Neuronal stem cell (in vitro differentiated cells): ENCODE data around the gene FHIT.

Experiments used
- DNase-seq: peaks from one replicate; pipeline ENCODE4 v3.0.0-alpha.2; 2013; ENCODE audit warnings: low spot score
- H2AFZ ChIP-seq: one replicate; pipeline ENCODE4 v1.6.1; 2013; ENCODE audit warnings: mild to moderate bottlenecking, low read length, inconsistent platforms
- H2AK5ac ChIP-seq: 2 replicates; pipeline ENCODE4 v1.6.1; 2013; ENCODE audit warnings: low read depth, mild to moderate bottlenecking, inconsistent platforms, low read length, moderate library complexity, mixed read lengths
- H2BK120ac ChIP-seq: 2 replicates; pipeline ENCODE4 v1.6.1; 2013; ENCODE audit warnings: low read depth, mild to moderate bottlenecking, inconsistent platforms, low read length, moderate library complexity, mixed read lengths
- H2BK12ac ChIP-seq: one replicate; pipeline ENCODE4 v1.6.1; 2013; ENCODE audit warnings: low read length, inconsistent platforms
- H2BK15ac ChIP-seq: 2 replicates; pipeline ENCODE4 v1.6.1; 2013; ENCODE audit warnings: mild to moderate bottlenecking, low read length, inconsistent platforms, mixed read lengths
- H2BK5ac ChIP-seq: one replicate; pipeline ENCODE4 v1.6.1; 2013; ENCODE audit warnings: inconsistent platforms, mild to moderate bottlenecking, low read length, moderate library complexity
- H3K14ac ChIP-seq: one replicate; pipeline ENCODE4 v1.6.1; 2013; ENCODE audit warnings: low read length, inconsistent platforms
- H3K18ac ChIP-seq: 2 replicates; pipeline ENCODE4 v1.6.1; 2013; ENCODE audit warnings: low read length, inconsistent platforms
- H3K23ac ChIP-seq: 2 replicates; pipeline ENCODE4 v1.6.1; 2013; ENCODE audit warnings: low read depth, mild to moderate bottlenecking, mixed read lengths, low read length, inconsistent platforms; ENCODE audit not compliant: poor library complexity
- H3K27ac ChIP-seq: replicated peaks from 3 replicates; pipeline ENCODE4 v1.5.1; 2013; ENCODE audit warnings: low read length, inconsistent platforms
- H3K27me3 ChIP-seq, 3 experiments: 2 replicates each; pipeline ENCODE4 v1.6.1; 2013; ENCODE audit warnings: low read length in 3 of 3, mild to moderate bottlenecking in 2 of 3, inconsistent platforms in 1 of 3, low read depth in 1 of 3, mixed read lengths in 1 of 3, moderate library complexity in 1 of 3; ENCODE audit not compliant: control insufficient read depth in 3 of 3, insufficient read depth in 3 of 3
- H3K36me3 ChIP-seq, 2 donors: replicated peaks in 1 of 2; 2 replicates each; pipeline ENCODE4 v1.6.1; 2013; ENCODE audit warnings: low read length in 2 of 2; ENCODE audit not compliant: control insufficient read depth in 2 of 2, insufficient read depth in 2 of 2
- H3K4ac ChIP-seq: 2 replicates; pipeline ENCODE4 v1.6.1; 2013; ENCODE audit warnings: inconsistent platforms, mild to moderate bottlenecking, low read length, moderate library complexity
- H3K4me1 ChIP-seq, 2 donors: 1 replicate in 1 of 2; 2 replicates in 1 of 2; pipeline ENCODE4 v1.6.1; 2013; ENCODE audit warnings: low read length in 2 of 2, low read depth in 1 of 2; ENCODE audit not compliant: control insufficient read depth in 2 of 2, insufficient read depth in 1 of 2
- H3K4me2 ChIP-seq: one replicate; pipeline ENCODE4 v1.6.1; 2013; ENCODE audit warnings: mild to moderate bottlenecking, low read length, inconsistent platforms; ENCODE audit not compliant: insufficient read depth, poor library complexity, severe bottlenecking
- H3K4me3 ChIP-seq, 2 donors: 2 replicates each; pipeline ENCODE4 v1.5.1; 2013; ENCODE audit warnings: low read length in 2 of 2, mild to moderate bottlenecking in 2 of 2, inconsistent platforms in 1 of 2, moderate library complexity in 1 of 2
- H3K79me1 ChIP-seq: one replicate; pipeline ENCODE4 v1.6.1; 2013; ENCODE audit warnings: low read depth, mild to moderate bottlenecking, inconsistent platforms, low read length, moderate library complexity
- H3K9ac ChIP-seq: one replicate; pipeline ENCODE4 v1.6.1; 2013; ENCODE audit warnings: mild to moderate bottlenecking, low read depth, low read length, inconsistent platforms; ENCODE audit not compliant: poor library complexity
- H3K9me3 ChIP-seq, 2 donors: replicated peaks in 1 of 2; 2 replicates each; pipeline versions ENCODE3 to v1.6.1; 2013; ENCODE audit warnings: low read length in 2 of 2, mild to moderate bottlenecking in 2 of 2, inconsistent platforms in 1 of 2, low read depth in 1 of 2, mixed read lengths in 1 of 2, moderate library complexity in 1 of 2; ENCODE audit not compliant: control insufficient read depth in 2 of 2, insufficient read depth in 1 of 2
- H4K8ac ChIP-seq: one replicate; pipeline ENCODE4 v1.6.1; 2013; ENCODE audit warnings: low read depth, mild to moderate bottlenecking, inconsistent platforms, low read length, moderate library complexity
- H4K91ac ChIP-seq: one replicate; pipeline ENCODE4 v1.6.1; 2013; ENCODE audit warnings: low read length, low read depth, mild to moderate bottlenecking, inconsistent platforms; ENCODE audit not compliant: poor library complexity
- WGBS, 2 donors: extraction: QIAGEN DNeasy Blood & Tissue Kit; methylation state at CpG; one replicate each; pipeline ENCODE4 v1.1.7; 2013; ENCODE audit warnings: missing lambda C conversion rate in 2 of 2, mixed read lengths in 1 of 2; ENCODE audit not compliant: insufficient read length in 2 of 2, insufficient replicate concordance in 1 of 2; ENCODE audit errors: extremely low coverage in 2 of 2; 5-methylcytosine and 5-hydroxymethylcytosine counted together

FHIT gene

DNA sequence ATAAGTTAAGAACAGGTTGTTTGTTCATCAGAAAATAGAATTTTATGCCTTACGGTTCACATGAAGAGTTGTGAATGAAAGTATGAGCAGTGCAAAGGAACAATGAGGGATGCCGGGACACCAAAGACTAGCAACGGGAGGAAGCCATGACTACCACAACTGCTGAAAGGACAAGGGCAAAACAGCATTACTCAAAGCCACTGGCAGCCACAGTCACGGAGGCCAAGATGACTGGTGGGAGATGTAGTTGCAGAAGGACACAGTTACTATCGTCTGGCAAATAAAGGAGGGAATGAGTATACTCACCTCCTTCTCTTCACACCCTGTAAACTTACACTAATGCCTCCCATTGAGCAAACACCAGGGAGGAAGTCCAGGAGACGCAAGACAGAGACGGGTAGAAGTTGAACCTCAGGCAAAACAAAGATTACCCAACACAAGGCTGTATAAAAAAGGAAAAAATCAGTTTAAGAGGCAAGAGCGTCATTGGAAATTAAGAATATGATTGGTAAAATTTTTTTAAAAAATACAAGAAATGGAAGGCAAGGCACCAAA, 675.5 kb downstream of the FHIT start:
- H3K36me3 ChIP-seq: no peaks in the 10 kb centered on the region
- H3K27me3 ChIP-seq: no peaks in the 10 kb centered on the region
- H3K4me3 ChIP-seq: no peak overlapping the region
- H2BK5ac ChIP-seq: no peak overlapping the region
- WGBS, 2 donors: 100% methylated on average over 1 of the region's 8 CpGs; no CpG with 5 or more reads in 1 of the 2 donors
- peaks cover 6 to 14% of the 10 kb centered on the region in 2 donors for H3K4me1 ChIP-seq
- H2BK15ac ChIP-seq: no peak overlapping the region
- H3K27ac ChIP-seq: no peak overlapping the region
- H3K14ac ChIP-seq: no peak overlapping the region
- H3K9ac ChIP-seq: no peak overlapping the region
- no peak overlapping the region for H3K4ac ChIP-seq
- H4K91ac ChIP-seq: no peak overlapping the region
- H3K9me3 ChIP-seq: no peaks in the 10 kb centered on the region
- no peak overlapping the region for H3K18ac ChIP-seq
- no peak overlapping the region for H3K23ac ChIP-seq
- no peak overlapping the region for H2AFZ ChIP-seq
- H2BK120ac ChIP-seq: no peak overlapping the region
- H2AK5ac ChIP-seq: no peak overlapping the region
- H3K4me2 ChIP-seq: no peak overlapping the region
- H4K8ac ChIP-seq: no peak overlapping the region
- no peaks in the 10 kb centered on the region for H3K79me1 ChIP-seq
- H2BK12ac ChIP-seq: no peak overlapping the region
- DNase-seq: no peak

DNA sequence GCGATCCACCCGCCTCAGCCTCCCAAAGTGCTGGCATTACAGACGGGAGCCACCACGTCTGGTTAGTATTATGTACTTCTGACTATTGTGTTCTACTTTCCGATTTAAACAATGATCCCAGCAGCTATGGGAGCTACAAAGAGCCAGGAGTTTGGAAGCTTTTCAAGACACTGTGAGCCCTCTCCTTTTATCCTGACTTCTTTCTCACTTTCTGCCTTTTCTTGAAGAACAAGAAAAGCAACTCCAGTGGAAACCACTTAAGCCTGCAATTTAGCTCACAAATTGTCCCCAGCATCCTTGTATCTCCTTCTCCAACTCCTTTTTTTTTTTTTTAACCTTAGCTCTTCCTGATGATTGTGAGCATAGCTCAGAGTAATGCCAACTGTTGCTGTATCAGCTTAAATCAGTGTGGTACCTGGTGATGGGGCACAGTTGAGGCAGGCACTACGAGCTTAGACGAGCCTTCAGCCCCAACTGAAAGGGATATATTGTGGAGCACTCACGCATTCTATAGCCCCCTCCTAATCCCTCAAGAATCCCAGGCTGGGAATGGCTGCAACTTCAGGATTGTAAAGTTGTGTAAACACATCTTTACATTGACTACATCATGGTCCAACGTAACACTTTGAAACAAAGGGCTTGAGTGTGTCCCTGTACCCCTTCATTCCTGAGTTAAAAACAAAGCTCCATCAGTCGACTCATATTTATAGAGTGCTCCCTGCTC, 677.0 kb downstream of the FHIT start:
- Histone ChIP-seq H2BK120ac (no peak overlapping the region), H4K91ac (no peak overlapping the region), H3K23ac (no peak overlapping the region), H3K27ac (no peak overlapping the region), H2BK12ac (no peak overlapping the region), H3K18ac (no peak overlapping the region), H3K9ac (no peak overlapping the region), H3K4me1 (peaks cover 6 to 14% of the 10 kb centered on the region in 2 donors), H3K9me3 (no peaks in the 10 kb centered on the region), H2BK15ac (no peak overlapping the region), H3K14ac (no peak overlapping the region), H3K4ac (no peak overlapping the region), H2AK5ac (no peak overlapping the region), H3K36me3 (no peaks in the 10 kb centered on the region), H3K79me1 (no peaks in the 10 kb centered on the region), H3K4me3 (no peak overlapping the region), H3K4me2 (no peak overlapping the region), H3K27me3 (no peaks in the 10 kb centered on the region), H4K8ac (no peak overlapping the region), H2BK5ac (no peak overlapping the region), H2AFZ (no peak overlapping the region)
- peak; percentile 15 for DNase-seq
- WGBS, 2 donors: no CpG with 5 or more reads among the region's 10 CpGs

DNA sequence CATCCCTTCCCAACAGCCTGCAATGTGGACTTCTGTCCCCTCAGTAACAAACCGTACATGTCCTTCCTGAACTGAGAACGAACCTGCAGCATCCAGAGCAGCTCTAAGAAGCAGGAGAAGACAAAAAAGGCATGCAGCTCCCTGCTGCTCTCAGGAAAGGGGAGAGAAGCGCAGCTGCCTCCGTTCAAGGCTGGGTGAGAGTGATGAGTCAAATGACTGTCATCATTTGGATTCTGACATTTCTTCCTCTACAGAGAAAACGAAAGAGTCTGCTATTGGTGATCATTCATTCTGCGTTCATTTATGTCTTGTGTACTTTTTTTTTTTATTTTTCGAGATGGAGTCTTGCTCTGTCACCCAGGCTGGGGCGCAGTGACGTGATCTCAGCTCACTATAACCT, 677.8 kb downstream of the FHIT start:
- Histone ChIP-seq H3K9ac (no peak overlapping the region), H2BK120ac (no peak overlapping the region), H3K4me3 (no peak overlapping the region), H4K8ac (no peak overlapping the region), H3K14ac (no peak overlapping the region), H3K4me2 (no peak overlapping the region), H3K4ac (no peak overlapping the region), H2AK5ac (no peak overlapping the region), H2BK5ac (no peak overlapping the region), H3K9me3 (no peaks in the 10 kb centered on the region), H3K79me1 (no peaks in the 10 kb centered on the region), H3K27ac (no peak overlapping the region), H3K18ac (peak overlapping the region; percentile 74), H3K27me3 (no peaks in the 10 kb centered on the region), H2BK12ac (no peak overlapping the region), H3K4me1 (peaks cover 6 to 14% of the 10 kb centered on the region in 2 donors), H2AFZ (peak overlapping the region; percentile 49), H3K36me3 (no peaks in the 10 kb centered on the region), H3K23ac (no peak overlapping the region), H4K91ac (no peak overlapping the region), H2BK15ac (no peak overlapping the region)
- WGBS, 2 donors: no CpG with 5 or more reads among the region's 9 CpGs
- DNase-seq: no peak

DNA sequence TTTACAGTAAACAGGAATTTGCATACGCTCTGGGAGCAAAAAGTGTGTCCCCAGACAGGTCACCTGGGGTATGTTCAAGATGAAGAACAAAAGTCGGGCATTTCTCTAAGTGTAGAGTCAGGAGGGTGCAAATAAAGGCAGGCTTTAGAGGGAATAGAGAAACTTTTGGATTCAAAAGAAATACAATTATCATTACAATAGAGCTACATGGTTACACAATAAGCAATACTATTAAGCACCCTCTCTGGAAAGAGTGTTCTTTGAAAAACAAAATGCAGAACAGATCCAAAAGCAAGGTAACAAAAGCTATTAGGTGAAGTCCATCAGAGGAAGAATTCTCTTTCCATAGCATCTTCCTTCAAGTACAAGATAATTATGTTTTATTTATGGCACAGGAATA, 679.7 kb downstream of the FHIT start:
- H2BK5ac ChIP-seq: no peak overlapping the region
- no peak overlapping the region for H2AK5ac ChIP-seq
- no peak overlapping the region for H3K14ac ChIP-seq
- H2BK12ac ChIP-seq: no peak overlapping the region
- H2AFZ ChIP-seq: no peak overlapping the region
- H3K4me1 ChIP-seq: peaks cover 6 to 14% of the 10 kb centered on the region in 2 donors
- H3K27ac ChIP-seq: no peak overlapping the region
- H3K9me3 ChIP-seq: no peaks in the 10 kb centered on the region
- H2BK120ac ChIP-seq: no peak overlapping the region
- H3K18ac ChIP-seq: no peak overlapping the region
- no peak overlapping the region for H4K91ac ChIP-seq
- H4K8ac ChIP-seq: no peak overlapping the region
- H3K4me3 ChIP-seq: no peak overlapping the region
- H3K4ac ChIP-seq: no peak overlapping the region
- no peak overlapping the region for H3K9ac ChIP-seq
- H3K36me3 ChIP-seq: no peaks in the 10 kb centered on the region
- no peak overlapping the region for H3K23ac ChIP-seq
- WGBS, 2 donors: no CpG with 5 or more reads among the region's 2 CpGs
- no peak for DNase-seq
- no peak overlapping the region for H3K4me2 ChIP-seq
- no peaks in the 10 kb centered on the region for H3K27me3 ChIP-seq
- H2BK15ac ChIP-seq: no peak overlapping the region
- H3K79me1 ChIP-seq: no peaks in the 10 kb centered on the region
